Measurements from ENCODE around the gene PTGES2. TPM values are rescaled to one million over a fixed set of nuclear protein-coding genes. Genes with fewer than 3 reads are reported as not detected.

PTGES2 gene
- total and polyA plus RNA-seq, 2 of the 13 experiments (the other 11 are each of a cell fraction or from before 2014, with no cell fraction given): 63.7 to 79.8 TPM

- TF ChIP-seq ZNF12 (CRISPR knock-in tag; IDR thresholded peaks at IDR 0.05) (no peak), ZHX1 (CRISPR knock-in tag; IDR thresholded peaks at IDR 0.05; ENCODE audit: low read depth) (0 out of 2 replicates have a peak, but pooled peaks have one; percentile 42), CENPX (CRISPR knock-in tag; IDR thresholded peaks at IDR 0.05) (no peak), ZNF839 (CRISPR knock-in tag; IDR thresholded peaks at IDR 0.05; ENCODE audit: borderline replicate concordance) (no peak), ZC3H13 (CRISPR knock-in tag; IDR thresholded peaks at IDR 0.05) (no peak), ZBTB42 (CRISPR knock-in tag; IDR thresholded peaks at IDR 0.05) (no peak), FOXM1 (CRISPR knock-in tag; IDR thresholded peaks at IDR 0.05) (no peak), CHD2 (IDR thresholded peaks at IDR 0.05; ENCODE audit: low read depth, low read length) (no peak), ZBTB25 (CRISPR knock-in tag; IDR thresholded peaks at IDR 0.05) (peak; percentile 55; the same call in 1 of the 2 replicates), CENPBD1 (CRISPR knock-in tag; IDR thresholded peaks at IDR 0.05; ENCODE audit: borderline replicate concordance, low read depth) (no peak), ZNF205 (CRISPR knock-in tag; IDR thresholded peaks at IDR 0.05) (peak; percentile 61; the same call in 1 of the 2 replicates), ZBTB3 (CRISPR knock-in tag; IDR thresholded peaks at IDR 0.05; ENCODE audit: borderline replicate concordance, low read depth) (no peak), HMG20B (CRISPR knock-in tag; conservative IDR thresholded peaks at IDR 0.05) (0 out of 2 replicates have a peak, but pooled peaks have one; percentile 44), ZNF234 (CRISPR knock-in tag; conservative IDR thresholded peaks at IDR 0.05) (no peak), ZNF746 (CRISPR knock-in tag; IDR thresholded peaks at IDR 0.05) (no peak; the same call in 1 of the 2 replicates), RARA (CRISPR knock-in tag; IDR thresholded peaks at IDR 0.05) (peak; percentile 41; the same call in 1 of the 2 replicates), RAD21 (CRISPR knock-in tag; IDR thresholded peaks at IDR 0.05) (peak; percentile 98), RFX3 (CRISPR knock-in tag; IDR thresholded peaks at IDR 0.05) (no peak)
- TF ChIP-seq, protein P1, sequence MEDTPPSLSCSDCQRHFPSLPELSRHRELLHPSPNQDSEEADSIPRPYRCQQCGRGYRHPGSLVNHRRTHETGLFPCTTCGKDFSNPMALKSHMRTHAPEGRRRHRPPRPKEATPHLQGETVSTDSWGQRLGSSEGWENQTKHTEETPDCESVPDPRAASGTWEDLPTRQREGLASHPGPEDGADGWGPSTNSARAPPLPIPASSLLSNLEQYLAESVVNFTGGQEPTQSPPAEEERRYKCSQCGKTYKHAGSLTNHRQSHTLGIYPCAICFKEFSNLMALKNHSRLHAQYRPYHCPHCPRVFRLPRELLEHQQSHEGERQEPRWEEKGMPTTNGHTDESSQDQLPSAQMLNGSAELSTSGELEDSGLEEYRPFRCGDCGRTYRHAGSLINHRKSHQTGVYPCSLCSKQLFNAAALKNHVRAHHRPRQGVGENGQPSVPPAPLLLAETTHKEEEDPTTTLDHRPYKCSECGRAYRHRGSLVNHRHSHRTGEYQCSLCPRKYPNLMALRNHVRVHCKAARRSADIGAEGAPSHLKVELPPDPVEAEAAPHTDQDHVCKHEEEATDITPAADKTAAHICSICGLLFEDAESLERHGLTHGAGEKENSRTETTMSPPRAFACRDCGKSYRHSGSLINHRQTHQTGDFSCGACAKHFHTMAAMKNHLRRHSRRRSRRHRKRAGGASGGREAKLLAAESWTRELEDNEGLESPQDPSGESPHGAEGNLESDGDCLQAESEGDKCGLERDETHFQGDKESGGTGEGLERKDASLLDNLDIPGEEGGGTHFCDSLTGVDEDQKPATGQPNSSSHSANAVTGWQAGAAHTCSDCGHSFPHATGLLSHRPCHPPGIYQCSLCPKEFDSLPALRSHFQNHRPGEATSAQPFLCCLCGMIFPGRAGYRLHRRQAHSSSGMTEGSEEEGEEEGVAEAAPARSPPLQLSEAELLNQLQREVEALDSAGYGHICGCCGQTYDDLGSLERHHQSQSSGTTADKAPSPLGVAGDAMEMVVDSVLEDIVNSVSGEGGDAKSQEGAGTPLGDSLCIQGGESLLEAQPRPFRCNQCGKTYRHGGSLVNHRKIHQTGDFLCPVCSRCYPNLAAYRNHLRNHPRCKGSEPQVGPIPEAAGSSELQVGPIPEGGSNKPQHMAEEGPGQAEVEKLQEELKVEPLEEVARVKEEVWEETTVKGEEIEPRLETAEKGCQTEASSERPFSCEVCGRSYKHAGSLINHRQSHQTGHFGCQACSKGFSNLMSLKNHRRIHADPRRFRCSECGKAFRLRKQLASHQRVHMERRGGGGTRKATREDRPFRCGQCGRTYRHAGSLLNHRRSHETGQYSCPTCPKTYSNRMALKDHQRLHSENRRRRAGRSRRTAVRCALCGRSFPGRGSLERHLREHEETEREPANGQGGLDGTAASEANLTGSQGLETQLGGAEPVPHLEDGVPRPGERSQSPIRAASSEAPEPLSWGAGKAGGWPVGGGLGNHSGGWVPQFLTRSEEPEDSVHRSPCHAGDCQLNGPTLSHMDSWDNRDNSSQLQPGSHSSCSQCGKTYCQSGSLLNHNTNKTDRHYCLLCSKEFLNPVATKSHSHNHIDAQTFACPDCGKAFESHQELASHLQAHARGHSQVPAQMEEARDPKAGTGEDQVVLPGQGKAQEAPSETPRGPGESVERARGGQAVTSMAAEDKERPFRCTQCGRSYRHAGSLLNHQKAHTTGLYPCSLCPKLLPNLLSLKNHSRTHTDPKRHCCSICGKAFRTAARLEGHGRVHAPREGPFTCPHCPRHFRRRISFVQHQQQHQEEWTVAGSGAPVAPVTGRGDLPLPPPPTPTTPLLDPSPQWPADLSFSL (CRISPR knock-in tag; IDR thresholded peaks at IDR 0.05): no peak
Observed at GRCh38 chr9:128117613-128118471, 9.7 kb downstream of the PTGES2 start (continued).
